Peyer's patch (tissue), 4 donors: Measurements from ENCODE around the gene STMN3. TPM values are rescaled to one million over a fixed set of nuclear protein-coding genes. Genes with fewer than 3 reads are reported as not detected.

Source experiments
- DNase-seq, 3 donors: peaks; one replicate each; pipeline ENCODE4 v3.0.0-alpha.2; 2017 to 2019
- H3K27ac ChIP-seq, 4 donors: fragments of 200-600 bp; sonication (generic); one replicate each; pipeline ENCODE4 v1.5.1; 2016 to 2019
- H3K27me3 ChIP-seq, 2 donors: fragments of 200-600 bp; sonication (generic); one replicate each; pipeline ENCODE4 v1.5.1; 2019
- H3K36me3 ChIP-seq, 3 donors: fragments of 200-600 bp; sonication (generic); one replicate each; pipeline ENCODE4 v1.5.1; 2016 to 2019
- H3K4me1 ChIP-seq, 4 donors: fragments of 200-600 bp; sonication (generic); one replicate each; pipeline ENCODE4 v1.5.1; 2016 to 2019
- H3K4me3 ChIP-seq, 4 donors: fragments of 200-600 bp; sonication (generic); 1 replicate in 3 of 4; 2 replicates in 1 of 4; pipeline ENCODE4 v1.5.1; 2016 to 2019; ENCODE audit warnings: mild to moderate bottlenecking in 1 of 4
- H3K9me3 ChIP-seq, 4 donors: fragments of 200-600 bp; sonication (generic); one replicate each; pipeline ENCODE4 v1.5.1; 2016 to 2019; ENCODE audit warnings: mild to moderate bottlenecking in 1 of 4
- CTCF ChIP-seq, 6 experiments: fragments of 450-650 bp in 4 of 6; fragments of 200-600 bp in 2 of 6; sonication (generic) in 1 of 6; IDR thresholded peaks; one replicate each; pipeline ENCODE4 v1.5.1; 2017 to 2019; ENCODE audit warnings: antibody characterized with exemption in 6 of 6, mild to moderate bottlenecking in 3 of 6, moderate library complexity in 1 of 6
- POLR2A ChIP-seq, 2 donors: fragments of 450-650 bp; IDR thresholded peaks; one replicate each; pipeline ENCODE4 v1.5.1; 2017; ENCODE audit warnings: antibody characterized with exemption in 2 of 2, mild to moderate bottlenecking in 2 of 2, moderate library complexity in 2 of 2
- total RNA-seq, 4 donors: library from RNA; depleted of rRNA; stranded (reverse); fragments of >200 nt; gene quantifications; one replicate each; pipeline ENCODE4 v1.1.0, GENCODE V29; 2016

Gene STMN3
- total RNA-seq, 4 donors from 2014 or later, result 3.4 to 23.1 (median 5.6) TPM

- H3K4me3 ChIP-seq, result no peak overlapping the region
- H3K4me1 ChIP-seq, result peaks cover 9 to 56% (median 15%) of the 10 kb centered on the region in 4 donors
- no peak overlapping the region for H3K27ac ChIP-seq
- no peak for DNase-seq
- TF ChIP-seq POLR2A (IDR thresholded peaks at IDR 0.05) (no peak), CTCF (IDR thresholded peaks at IDR 0.05) (no peak)
- peaks cover 0 to 12% (median 0%) of the 10 kb centered on the region in 3 donors for H3K36me3 ChIP-seq
- H3K27me3 ChIP-seq, result no peaks in the 10 kb centered on the region
- H3K9me3 ChIP-seq, result no peaks in the 10 kb centered on the region
These were observed 40.7 kb upstream of the STMN3 start for GRCh38 chr20:63693733-63694583.

- no peaks in the 10 kb centered on the region for H3K27me3 ChIP-seq
- peaks cover 9 to 54% (median 15%) of the 10 kb centered on the region in 4 donors for H3K4me1 ChIP-seq
- no peak overlapping the region for H3K27ac ChIP-seq
- no peak overlapping the region for H3K4me3 ChIP-seq
- TF ChIP-seq POLR2A (IDR thresholded peaks at IDR 0.05) (no peak), CTCF (IDR thresholded peaks at IDR 0.05) (no peak)
- H3K9me3 ChIP-seq, result no peaks in the 10 kb centered on the region
- peaks cover 0 to 12% (median 0%) of the 10 kb centered on the region in 3 donors for H3K36me3 ChIP-seq
- DNase-seq, result peak in 1 of 3 donors; percentile 47
These were observed 40.0 kb upstream of the STMN3 start for GRCh38 chr20:63693083-63693732.

- DNase-seq, result peak in 2 of 3 donors; percentile 48 to 55
- Histone ChIP-seq H3K27ac (no peak overlapping the region), H3K36me3 (peaks cover 0 to 12% (median 0%) of the 10 kb centered on the region in 3 donors), H3K27me3 (no peaks in the 10 kb centered on the region), H3K4me3 (no peak overlapping the region), H3K9me3 (no peaks in the 10 kb centered on the region), H3K4me1 (peaks cover 9 to 54% (median 15%) of the 10 kb centered on the region in 4 donors)
- TF ChIP-seq CTCF (IDR thresholded peaks at IDR 0.05) (peak in 1 of 6 experiments; percentile 12), POLR2A (IDR thresholded peaks at IDR 0.05) (no peak)
These were observed 39.3 kb upstream of the STMN3 start for GRCh38 chr20:63692436-63693082.

GRCh38 chr20:63691711-63692435 is 38.6 kb upstream of the STMN3 start:
- peak in 1 of 3 donors; percentile 57 for DNase-seq
- Histone ChIP-seq H3K9me3 (no peaks in the 10 kb centered on the region), H3K27ac (no peak overlapping the region), H3K27me3 (no peaks in the 10 kb centered on the region), H3K4me3 (no peak overlapping the region), H3K4me1 (peaks cover 8 to 54% (median 13%) of the 10 kb centered on the region in 4 donors), H3K36me3 (peaks cover 0 to 12% (median 0%) of the 10 kb centered on the region in 3 donors)
- no peak for TF ChIP-seq CTCF (IDR thresholded peaks at IDR 0.05)
- no peak for TF ChIP-seq POLR2A (IDR thresholded peaks at IDR 0.05)
